SK-N-MC (cell line): ENCODE data around the gene ANKRD23.

Experiments used
- EZH2 ChIP-seq: fragments of 200-600 bp; sonication (generic); IDR thresholded peaks from one replicate; pipeline ENCODE4 v1.6.1; 2017; ENCODE audit warnings: antibody characterized with exemption
- POLR2AphosphoS5 ChIP-seq: IDR thresholded peaks from 2 replicates; pipeline ENCODE4 v1.6.1; 2012; ENCODE audit warnings: mild to moderate bottlenecking, low read depth, low read length, borderline replicate concordance

GRCh38 chr2:96856776-96857666 is 13.2 kb upstream of the ANKRD23 start:
- TF ChIP-seq EZH2 (no peak), POLR2AphosphoS5 (no peak; the same call in 1 of the 2 replicates)
